GM12801 (cell line): Measurements from ENCODE around the gene USP21.

Source experiments
- CTCF ChIP-seq: IDR thresholded peaks from one replicate; pipeline ENCODE4 v1.5.1; 2011; ENCODE audit warnings: control low read depth; ENCODE audit not compliant: insufficient read length; ENCODE audit errors: extremely low read depth

Gene USP21

DNA sequence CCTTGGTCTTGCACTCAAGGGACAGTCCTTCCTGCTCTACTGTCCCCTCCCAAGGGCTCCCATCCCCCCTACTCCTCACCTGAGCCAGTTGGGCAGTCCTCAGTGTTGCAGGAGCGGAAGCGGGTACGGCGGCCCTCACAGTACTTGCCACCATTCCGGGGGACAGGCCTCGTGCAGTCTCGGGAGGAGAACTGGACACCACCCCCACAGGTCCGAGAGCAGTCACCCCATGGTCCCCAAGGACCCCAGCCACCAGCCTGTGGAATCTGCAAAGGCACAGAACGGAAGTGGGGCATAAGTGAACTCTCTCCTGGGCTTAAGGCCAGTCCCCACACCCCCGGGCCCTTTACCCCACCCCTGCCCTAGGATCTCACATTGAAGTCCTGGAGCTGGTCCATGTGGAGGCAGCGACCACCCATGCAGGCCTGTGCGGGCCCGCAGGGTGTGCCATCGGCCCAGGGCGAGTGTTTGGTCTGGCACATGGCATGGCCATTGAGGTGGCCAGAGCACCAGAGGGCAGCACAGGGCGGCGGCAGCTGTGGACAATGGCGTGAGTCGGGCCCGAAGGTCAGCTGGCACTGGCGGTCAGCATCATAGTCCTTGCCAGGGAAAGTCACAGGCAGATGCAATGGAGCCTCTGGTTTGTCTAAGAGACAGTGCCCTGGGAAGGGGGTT lies 34.4 kb downstream of the USP21 start:
- TF ChIP-seq CTCF, result no peak

DNA sequence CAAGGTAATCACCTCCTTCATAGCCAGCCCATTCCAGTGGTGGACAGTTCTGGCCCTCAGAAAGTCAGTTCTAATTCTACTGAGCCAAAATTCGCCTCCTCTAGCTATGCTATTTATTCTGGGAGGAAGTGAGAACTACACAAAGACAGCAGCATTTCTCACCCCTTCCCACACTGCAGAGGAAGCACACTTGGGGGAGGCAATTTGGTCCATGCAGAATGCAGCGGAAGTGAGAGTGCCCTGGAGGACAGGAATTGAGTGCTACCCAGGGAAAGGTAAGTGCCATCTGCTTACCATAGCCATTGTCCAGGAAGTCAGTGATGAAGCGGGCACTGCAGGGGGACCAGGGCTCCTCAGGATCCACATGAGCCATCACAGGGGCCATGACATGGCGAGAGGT lies 35.9 kb downstream of the USP21 start:
- no peak for TF ChIP-seq CTCF

GRCh38 chr1:161196111-161196510 lies 36.8 kb downstream of the USP21 start:
- TF ChIP-seq CTCF, result no peak

- TF ChIP-seq CTCF, result no peak
Measured at GRCh38 chr1:161196521-161197451, 37.5 kb downstream of the USP21 start.

- no peak for TF ChIP-seq CTCF
Measured at GRCh38 chr1:161197560-161198193, 38.4 kb downstream of the USP21 start.

DNA sequence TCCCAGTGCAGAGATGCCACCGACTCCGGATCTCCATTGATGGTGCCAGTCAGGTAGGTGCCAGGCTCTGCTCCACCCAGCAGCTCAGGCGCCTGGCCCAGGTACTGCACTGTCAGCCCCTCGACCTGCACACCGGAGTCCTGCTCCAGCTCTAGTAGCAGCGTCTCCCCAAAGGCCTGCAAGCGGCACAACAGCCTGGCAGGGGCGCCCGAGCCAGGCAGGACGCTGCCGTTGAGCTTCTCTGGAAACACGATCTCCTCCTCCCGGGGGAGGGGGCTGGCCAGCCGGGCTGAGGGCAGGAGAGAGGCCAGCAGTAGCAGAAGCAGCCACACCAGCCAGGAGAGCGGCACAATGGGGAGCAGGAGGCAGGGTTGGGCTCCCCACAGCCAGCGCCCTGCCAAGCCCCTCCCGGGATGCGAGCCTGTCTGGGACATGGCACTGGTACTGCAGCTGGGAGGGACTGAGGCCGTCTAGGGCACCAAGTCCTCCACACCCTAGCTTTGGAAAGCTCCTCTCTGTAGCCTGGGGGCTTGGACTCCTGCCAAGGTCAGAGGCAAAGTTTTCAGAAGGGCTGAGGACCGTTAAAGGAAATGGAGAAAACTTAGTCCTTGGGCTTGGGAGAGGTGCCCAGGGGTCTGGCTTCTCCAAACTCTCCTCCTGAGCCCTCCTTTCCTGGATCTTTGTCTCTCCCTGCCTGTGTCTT lies 39.0 kb downstream of the USP21 start:
- no peak for TF ChIP-seq CTCF

- no peak for TF ChIP-seq CTCF
Measured at GRCh38 chr1:161198897-161199431, 39.7 kb downstream of the USP21 start, which contains the start of gene ADAMTS4. Gene ADAMTS4 (minus strand): TSS chr1:161199054. CDS start chr1:161198627, 427 bp downstream.
